GM18499 (cell line): Measurements from ENCODE around the gene RPE.

Experiments
- ATAC-seq: cut with Tn5 transposase; IDR thresholded peaks from one replicate; pipeline ENCODE4 v1.9.1; 2021; ENCODE audit warnings: moderate number of reproducible peaks; ENCODE audit not compliant: insufficient read depth, unreplicated experiment

The RPE gene

DNA sequence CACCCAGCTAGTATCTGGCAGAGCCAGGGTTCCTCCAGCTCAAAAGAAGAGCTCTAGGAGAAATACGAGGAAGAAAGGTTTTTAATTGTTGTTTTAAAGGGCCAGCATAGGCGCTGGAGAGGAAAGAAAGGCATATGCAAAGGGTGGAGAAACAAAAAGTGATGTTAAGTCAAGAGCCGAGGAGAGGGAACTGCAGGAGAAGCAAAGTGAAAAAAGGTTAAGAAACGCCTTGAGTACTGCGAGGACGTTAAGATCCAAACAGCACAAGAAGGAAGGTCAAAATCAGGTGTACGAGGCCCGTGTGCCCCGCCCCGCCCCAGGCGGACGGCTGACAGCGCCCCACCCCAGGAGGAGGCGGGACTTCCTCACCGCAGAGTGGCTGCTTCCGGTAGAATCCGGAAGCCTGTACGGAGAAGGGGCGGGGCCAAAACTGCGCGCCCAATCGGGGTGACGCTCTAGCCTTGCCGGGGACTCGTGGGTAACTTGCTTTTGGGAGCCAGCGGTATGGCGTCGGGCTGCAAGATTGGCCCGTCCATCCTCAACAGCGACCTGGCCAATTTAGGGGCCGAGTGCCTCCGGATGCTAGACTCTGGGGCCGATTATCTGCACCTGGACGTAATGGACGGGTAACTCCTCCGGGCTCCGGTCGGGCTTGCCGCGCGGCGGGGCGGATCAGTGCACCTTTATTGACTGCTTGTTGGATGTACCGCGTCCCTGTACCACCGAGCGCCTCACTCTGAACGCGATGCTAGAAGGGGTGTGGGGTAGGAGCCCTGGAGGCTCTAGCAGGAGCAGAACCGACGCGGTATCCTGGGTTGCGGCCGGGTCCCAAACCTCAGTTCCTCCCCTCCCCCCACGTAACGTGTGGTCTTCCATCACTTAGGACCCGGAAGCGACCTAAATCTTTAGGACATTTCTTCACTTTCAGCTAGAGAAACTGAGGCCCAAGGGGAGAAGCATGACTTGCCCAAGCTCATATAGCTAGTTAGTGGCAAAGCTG, at the start of gene RPE:
TSS of gene RPE (plus strand) at position 481 of the 1,000 bp plus-strand sequence. CDS start at position 505, 24 bp downstream.
- ATAC-seq: peak; percentile 95

GRCh38 chr2:209956271-209956670, 46.2 kb upstream of the RPE start:
- no peak for ATAC-seq

DNA sequence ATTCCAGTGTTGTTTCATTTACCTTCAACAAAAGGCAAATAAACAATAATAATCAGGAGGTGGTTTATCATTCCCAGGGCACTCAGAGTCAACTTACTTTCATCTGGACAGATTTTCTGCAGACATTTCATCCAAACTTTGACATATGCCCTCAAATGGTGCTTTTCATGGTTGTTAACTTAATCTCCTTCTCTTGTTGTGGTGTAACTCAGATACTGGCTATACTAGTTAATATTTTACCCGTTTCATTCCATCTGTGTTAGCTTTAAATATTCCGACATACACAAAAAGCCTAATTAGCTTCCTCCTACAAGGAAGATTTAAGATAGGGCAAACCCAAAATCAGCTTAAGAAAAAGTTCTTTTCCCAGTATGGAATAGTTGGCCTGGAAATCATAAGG, 44.4 kb upstream of the RPE start:
- no peak for ATAC-seq

DNA sequence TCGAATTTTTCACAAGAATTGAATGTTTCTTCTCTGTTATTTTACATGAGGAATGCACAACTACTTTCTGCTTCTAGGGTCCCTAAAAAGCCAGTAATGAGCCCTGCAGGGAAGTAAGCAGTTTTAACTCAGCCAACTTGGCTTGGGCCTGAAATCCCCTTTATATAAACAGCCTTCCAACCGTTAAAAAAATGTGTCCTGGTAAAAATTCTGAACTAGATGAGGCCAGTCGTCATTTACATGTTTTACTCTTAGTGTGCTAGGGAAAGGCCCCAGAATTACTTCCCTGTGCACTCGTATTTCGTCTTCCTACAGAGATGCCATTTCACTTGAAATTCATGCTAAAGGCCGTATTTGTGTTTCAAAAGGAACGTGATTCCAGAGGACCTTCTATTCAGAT, 42.4 kb upstream of the RPE start:
- no peak for ATAC-seq

GRCh38 chr2:209960676-209961630, 41.5 kb upstream of the RPE start:
- ATAC-seq: no peak

DNA sequence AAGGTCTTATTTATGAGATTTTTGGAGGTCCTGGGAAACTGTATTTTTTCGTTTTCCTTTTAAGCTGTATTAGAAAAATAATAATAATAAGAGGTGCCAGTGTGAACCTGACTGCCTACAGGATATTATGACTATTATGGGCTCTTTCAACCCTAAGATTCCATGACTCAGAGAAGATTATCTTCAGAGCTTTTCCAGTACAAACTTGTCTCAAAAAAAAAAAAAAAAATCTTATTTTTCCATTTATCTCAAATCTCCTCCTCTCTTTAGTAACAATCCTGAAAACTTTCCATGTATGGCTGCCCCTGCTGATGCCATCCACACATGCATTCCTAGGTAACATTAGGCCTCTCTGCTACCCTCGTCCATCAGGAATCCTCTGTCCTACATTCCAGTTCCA, 36.7 kb upstream of the RPE start:
- ATAC-seq: no peak

DNA sequence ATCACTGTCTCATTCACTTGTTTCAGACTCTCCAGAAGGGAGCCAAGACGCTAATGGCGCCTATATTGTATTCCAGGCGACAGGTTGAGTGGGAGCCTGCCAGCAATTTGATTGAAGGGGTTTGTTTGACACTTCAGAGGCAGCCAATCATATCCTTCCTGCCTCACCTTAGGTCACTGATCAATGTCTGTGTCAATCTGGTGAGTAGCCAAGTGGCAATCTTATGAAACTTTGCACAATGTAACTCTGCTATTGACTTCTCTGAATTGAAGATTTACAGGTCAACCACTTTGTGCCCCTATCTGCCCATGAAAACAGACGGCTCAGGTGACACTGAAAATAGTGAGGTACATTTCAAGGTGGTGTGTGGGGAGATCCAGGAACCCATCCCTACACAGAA, 32.7 kb upstream of the RPE start:
- ATAC-seq: no peak

DNA sequence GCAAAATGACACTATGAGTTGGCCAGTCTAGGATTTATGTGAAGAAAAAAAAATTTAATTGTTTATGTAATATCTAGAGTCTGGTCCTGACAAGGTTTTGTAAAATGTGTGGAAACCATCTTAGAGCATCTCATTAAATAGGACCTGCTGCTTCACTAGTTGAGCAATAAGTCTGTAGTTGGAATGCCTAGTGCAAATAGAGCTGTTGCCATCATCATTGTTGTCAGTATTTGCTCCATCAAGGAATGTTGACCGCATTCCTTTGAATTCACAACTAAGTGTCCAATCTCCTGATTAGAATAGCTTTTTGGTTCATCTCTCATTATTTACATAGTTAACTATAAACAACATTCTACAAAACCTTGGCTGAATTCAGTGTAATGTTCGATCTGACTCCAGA, 32.2 kb upstream of the RPE start:
- no peak for ATAC-seq

DNA sequence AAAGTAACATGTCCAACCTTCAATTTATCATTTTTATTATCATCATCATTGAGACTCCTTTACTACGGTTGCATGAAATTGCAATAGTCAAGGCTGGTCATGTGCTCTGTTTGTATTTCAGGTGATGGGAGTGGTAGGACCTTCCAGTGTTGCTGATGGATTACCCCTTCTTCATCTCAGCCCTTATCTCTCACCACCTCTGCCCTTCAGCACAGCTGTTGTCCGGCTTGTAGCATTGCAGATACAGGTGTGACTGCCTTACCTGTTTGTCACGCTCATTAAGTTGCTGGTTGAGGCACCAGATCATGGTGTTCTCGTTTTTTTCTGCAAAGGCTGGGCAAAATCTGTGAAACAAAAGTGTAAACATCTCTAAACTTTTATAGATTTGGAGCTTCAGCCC, 31.7 kb upstream of the RPE start:
- ATAC-seq: no peak

- no peak for ATAC-seq
These were observed 29.1 kb upstream of the RPE start for GRCh38 chr2:209973328-209973727.

DNA sequence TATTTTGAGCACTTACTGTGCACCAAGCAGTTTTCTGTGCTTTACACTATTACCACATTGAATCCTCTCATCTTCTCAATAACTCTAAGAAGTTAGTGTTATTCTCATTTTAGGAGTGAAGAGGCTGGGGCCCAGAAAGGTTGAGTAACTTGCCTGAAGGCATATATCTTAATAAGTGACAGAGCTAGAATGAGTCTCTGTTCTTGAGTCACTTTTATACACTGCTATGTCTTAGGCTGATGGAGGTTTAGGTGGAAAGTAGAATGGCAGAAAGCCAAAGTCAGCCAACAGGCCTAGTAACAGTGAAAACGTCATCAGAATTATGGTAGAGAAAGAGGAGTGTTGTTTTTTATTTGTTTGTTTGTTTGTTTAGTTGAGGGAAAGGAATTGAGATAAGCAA, 27.9 kb upstream of the RPE start:
- ATAC-seq: no peak

GRCh38 chr2:209976698-209977385, 25.6 kb upstream of the RPE start:
- ATAC-seq: no peak

GRCh38 chr2:209977386-209978239, 24.8 kb upstream of the RPE start:
- ATAC-seq: no peak

GRCh38 chr2:209984291-209984690, 18.1 kb upstream of the RPE start:
- no peak for ATAC-seq

GRCh38 chr2:209985874-209986273, 16.6 kb upstream of the RPE start:
- no peak for ATAC-seq

DNA sequence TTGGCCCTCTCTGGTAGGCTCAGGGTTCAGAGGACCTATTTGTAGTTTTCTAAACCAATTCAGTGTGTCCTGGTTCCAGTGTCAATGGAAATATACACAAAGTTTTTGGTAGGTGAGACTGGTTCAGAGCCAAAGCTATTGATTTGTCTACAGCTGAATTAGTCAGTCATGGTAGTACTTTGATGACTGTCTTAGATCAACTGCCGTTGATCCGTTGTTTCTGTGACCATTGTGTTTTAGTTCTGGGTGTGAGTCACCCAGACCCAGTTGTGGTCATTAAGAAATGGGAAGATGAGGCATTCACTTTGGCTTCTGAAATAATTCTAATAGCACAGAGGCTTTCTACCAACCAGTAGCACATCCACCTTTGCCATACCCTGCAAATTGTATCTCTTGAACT, 16.0 kb upstream of the RPE start:
- ATAC-seq: no peak

GRCh38 chr2:209988010-209988409, 14.4 kb upstream of the RPE start:
- ATAC-seq: peak; percentile 53

DNA sequence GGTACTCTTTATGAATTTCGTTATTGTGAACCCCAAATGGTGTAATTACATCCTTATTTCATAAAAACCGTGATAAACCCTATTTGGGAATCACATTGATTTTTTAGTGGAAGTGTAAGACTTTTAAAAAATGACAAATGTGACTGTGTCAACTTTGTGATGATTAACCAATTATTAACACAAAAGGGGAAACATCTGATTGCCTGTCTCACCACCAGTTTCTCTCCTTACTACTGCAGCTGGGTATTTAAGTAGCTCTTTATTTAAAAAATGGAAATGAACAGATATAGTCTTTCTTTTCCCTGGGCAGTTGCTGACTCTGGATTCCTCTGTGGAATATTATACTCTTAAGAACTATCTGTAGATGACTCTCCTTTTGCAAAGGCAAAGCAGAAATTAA, 11.6 kb upstream of the RPE start:
- ATAC-seq: no peak

DNA sequence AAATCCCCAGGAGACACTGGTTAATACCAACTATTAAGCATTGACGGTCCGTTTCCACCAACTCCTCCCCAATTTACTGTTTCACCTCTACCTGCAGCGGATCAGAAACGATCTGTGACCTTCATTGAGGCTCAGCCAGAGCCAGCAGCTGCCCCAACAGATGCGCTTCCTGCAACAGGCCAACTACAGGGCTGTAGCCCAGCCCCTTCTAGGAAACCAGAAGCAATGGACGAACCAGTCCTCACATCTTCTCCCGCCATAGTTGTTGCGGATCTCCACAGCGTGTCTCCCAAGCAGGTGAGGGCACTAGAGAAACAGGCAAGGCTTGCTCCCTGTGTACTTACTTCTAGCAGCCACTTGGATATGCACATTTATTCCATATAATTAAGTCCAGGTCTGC, 8.5 kb upstream of the RPE start:
- ATAC-seq: no peak

GRCh38 chr2:209998596-209998995, 3.8 kb upstream of the RPE start:
- no peak for ATAC-seq
